ENCODE results near the gene KLC3.
"Not testable (repeated sequence)": the region's sequence is repeated elsewhere in the genome, so short reads cannot be mapped to it uniquely, and the experiment has no call there.

The KLC3 gene

GRCh38 chr19:45320997-45321775 lies 19.4 kb upstream of the KLC3 start:
- no peak for DNase-seq

DNA sequence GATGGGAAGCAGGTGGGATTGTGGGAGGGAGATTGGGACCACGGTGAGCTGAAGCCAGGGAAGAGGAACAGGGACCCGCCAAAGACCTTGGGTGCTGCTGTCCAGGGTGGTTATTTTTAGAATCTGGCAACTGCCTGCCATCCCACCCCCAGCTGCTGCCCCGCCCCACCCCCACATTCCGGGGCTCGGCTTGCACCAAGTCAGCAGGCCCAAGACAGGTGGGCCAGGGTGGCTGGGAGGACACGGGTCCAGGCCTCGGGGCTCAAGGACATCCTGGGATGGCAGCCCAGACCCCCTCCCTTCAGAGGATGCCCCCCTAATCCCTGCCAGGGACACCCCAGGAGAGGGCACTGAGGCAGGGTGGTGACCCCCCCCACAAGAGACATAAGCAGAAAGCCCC lies 18.7 kb upstream of the KLC3 start:
- DNase-seq, result no peak

GRCh38 chr19:45322311-45322710 lies 18.2 kb upstream of the KLC3 start:
- no peak for DNase-seq

- DNase-seq, result no peak
Observed at GRCh38 chr19:45322744-45323281, 17.7 kb upstream of the KLC3 start, which contains the start of gene CKM. Gene CKM, minus strand, starts transcription at chr19:45322875. Its CDS starts 3,162 bp downstream, at chr19:45319713.

DNA sequence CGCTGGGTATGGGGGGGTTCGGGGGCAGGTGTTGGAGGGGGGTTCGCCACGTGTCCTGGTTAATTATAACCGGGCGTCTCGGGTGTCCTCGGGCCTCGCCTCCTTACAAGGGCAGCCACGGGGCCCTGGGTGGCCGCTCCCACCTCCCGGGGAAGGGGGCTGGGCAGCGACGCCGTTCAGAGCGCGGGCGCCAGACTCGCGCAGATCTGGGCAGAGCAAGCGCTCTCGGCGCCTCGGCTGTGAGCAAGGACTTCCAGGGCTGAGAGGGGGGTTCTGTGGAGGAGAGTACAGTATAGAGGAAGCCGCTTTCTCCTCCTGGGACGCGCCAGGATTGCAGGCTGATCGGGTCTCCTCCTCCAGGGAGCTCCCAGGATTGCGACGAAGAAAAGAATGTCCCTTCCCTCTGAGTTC lies 16.9 kb upstream of the KLC3 start:
- no peak for DNase-seq

DNA sequence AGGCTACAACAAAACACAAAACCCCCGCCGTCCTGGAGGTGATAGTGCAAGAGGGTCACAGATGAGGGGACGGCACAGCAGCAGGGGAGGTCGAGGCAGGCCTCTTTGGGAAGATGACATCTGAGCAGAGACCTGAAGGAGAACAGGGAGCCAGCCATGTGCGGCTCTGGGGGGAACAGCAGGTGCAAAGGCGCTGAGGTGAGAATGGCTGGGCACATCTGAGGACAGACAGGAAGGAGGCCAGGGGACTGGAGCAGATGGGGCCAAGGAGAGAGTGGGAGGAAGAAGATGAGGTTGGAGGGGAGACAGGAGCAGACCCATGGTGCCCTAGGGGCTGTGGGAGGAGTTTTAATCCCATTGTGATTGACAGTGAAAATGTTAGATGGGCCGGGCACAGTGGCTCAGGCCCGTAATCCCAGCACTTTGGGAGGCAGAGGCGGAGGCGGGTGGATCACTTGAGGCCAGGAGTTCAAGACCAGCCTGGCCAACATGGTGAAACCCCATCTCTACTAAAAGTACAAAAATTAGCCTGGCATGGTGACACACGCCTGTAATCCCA lies 16.1 kb upstream of the KLC3 start:
- no peak for DNase-seq

- DNase-seq, result no peak
Observed at GRCh38 chr19:45327404-45328143, 13.0 kb upstream of the KLC3 start.

GRCh38 chr19:45331411-45331810 lies 9.1 kb upstream of the KLC3 start:
- no peak for DNase-seq

DNA sequence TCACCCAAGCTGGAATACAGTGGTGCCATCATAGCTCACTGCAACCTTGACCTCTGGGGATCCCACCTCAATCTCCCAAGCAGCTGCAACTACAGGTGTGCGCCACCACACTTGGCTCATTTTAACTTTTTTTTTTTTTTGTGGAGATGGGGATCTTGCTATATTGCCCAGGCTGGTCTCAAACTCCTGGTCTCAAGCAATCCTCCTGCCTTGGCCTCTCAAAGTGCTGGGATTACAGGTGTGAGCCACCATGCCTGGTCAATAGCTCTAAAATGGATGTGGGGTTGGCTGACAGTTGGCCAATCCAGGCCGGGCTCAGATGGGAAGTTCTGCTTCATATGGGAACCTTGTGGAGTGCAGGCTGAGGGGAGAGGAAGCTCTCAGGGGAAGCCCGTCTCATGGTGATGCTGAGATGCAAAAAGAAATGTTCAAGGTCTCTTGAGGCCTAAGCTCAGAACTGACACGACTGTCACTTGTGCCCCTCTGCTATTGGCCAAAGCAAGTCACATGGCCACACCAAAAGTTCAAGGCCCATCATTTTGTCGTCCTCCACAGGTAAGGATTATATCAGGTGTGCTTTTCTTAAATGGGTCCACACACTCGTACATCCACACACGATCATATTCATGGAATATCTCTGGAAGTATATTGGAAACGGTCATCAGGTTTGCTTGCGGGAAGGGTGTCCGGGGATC lies 6.8 kb upstream of the KLC3 start:
- no peak for DNase-seq

- not testable (repeated sequence) for DNase-seq
Observed at GRCh38 chr19:45334881-45335280, 5.7 kb upstream of the KLC3 start.

- no peak for DNase-seq
Observed at GRCh38 chr19:45336696-45337251, 3.8 kb upstream of the KLC3 start.

- no peak for DNase-seq
Observed at GRCh38 chr19:45339629-45340028, 921 bp upstream of the KLC3 start.

GRCh38 chr19:45340899-45341453 lies 426 bp downstream of the KLC3 start:
- no peak for DNase-seq

DNA sequence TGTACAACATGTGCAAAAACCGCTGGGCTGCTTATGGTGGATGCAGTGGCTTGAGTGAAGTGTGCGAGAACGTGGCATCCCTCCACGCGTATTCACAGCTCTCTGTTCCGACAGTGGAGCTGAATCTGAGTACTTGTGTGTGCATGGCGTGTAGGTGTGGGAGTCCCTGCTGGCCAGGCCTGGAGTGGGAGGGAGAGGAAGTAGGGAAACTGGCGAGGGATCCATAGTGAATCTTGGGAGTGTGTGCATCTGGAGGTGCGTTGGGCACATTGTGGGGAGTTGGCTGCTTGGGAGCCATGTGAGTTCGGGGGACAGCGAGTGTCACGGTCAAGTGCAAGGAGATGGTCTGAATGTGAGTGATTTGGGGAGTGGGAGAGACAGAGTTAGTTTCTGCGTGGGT lies 2.4 kb downstream of the KLC3 start:
- no peak for DNase-seq

- no peak for DNase-seq
Observed at GRCh38 chr19:45344621-45345505, 4.3 kb downstream of the KLC3 start.

- no peak for DNase-seq
Observed at GRCh38 chr19:45345506-45345860, 4.9 kb downstream of the KLC3 start.

DNA sequence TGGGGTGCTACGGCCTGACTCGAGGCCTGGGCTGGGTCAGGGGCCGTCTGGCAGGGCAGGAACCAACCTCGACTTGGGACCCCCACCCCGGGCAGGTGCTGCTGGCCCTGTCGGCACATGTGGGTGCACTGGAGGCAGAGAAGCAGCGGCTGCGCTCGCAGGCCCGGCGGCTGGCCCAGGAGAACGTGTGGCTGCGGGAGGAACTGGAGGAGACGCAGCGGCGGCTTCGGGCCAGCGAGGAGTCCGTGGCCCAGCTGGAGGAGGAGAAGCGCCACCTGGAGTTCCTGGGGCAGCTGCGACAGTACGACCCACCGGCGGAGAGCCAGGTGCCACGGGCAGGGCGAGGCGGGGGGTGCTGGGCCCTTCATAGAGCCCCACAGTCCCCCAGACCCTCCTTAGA lies 5.9 kb downstream of the KLC3 start:
- DNase-seq, result no peak

GRCh38 chr19:45347570-45348366 lies 7.2 kb downstream of the KLC3 start:
- DNase-seq, result no peak

DNA sequence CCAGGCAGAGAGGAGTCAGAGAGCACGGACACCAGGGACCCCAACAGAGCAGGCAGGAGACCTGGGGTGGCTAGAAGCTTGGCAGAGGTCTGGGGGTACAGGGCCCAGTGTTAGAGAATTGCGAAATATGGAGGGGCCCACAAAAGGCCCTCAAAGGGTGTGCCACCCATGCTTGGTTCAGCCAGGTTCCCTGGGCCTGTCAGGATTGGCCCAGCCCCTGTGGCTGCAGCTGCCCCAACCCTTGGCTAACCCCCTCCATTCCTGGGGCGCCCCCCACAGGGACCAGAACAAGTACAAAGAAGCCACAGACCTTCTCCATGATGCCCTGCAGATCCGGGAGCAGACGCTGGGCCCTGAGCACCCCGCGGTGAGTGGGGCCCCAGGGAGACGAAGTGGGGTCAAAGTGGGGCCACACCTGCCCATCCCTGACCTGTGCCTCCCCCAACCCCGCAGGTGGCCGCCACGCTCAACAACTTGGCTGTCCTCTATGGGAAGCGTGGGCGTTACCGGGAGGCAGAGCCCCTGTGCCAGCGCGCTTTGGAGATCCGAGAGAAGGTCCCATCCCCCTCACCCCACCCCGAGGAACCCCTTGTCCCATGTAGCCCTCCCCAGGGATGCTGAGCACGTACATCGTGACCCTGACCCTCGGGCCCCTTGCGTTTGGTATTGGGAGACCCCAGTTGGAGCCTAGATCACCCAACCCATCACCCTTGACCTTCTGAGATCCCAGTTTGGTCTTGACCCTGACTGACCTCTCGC lies 8.0 kb downstream of the KLC3 start:
- no peak for DNase-seq

DNA sequence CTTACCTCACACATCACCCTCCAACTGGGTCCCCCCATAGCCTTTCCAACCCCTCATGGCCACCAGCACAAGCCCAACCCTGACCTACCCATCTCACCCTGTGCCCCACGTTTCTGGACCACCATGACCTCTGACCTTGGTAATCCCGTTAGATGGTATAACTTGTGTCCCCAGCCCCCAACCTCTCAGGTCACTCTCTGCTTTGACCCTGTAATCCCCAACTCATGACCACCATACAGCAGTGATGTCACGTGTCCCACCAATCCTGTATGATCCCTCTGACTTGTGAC lies 8.5 kb downstream of the KLC3 start:
- DNase-seq, result no peak
